Breast epithelium (tissue), 4 donors: ENCODE data around the gene BIRC6. TPM values are rescaled to one million over a fixed set of nuclear protein-coding genes. Genes with fewer than 3 reads are reported as not detected.
A peak's percentile ranks its signal among the peaks of the same experiment; 100 is the strongest.
"Not testable (repeated sequence)": the region's sequence is repeated elsewhere in the genome, so short reads cannot be mapped to it uniquely, and the experiment has no call there.

Source experiments
- DNase-seq, 2 donors: peaks; one replicate each; pipeline ENCODE4 v3.0.0-alpha.2; 2019; ENCODE audit warnings: low spot score in 2 of 2
- H3K27ac ChIP-seq, 2 donors: fragments of 200-600 bp; sonication (generic) in 1 of 2; one replicate each; pipeline ENCODE4 v1.5.1; 2016 to 2019; ENCODE audit warnings: mild to moderate bottlenecking in 1 of 2
- H3K27me3 ChIP-seq, 2 donors: fragments of 200-600 bp; sonication (generic) in 1 of 2; one replicate each; pipeline versions ENCODE4 v1.5.1 to v1.6.0; 2017 to 2019; ENCODE audit warnings: control low read depth in 1 of 2, mild to moderate bottlenecking in 1 of 2
- H3K36me3 ChIP-seq: fragments of 200-600 bp; one replicate; pipeline ENCODE4 v1.5.1; 2019
- H3K4me1 ChIP-seq, 2 donors: fragments of 200-600 bp; sonication (generic); one replicate each; pipeline ENCODE4 v1.5.1; 2016 to 2019; ENCODE audit warnings: control low read depth in 1 of 2
- H3K4me3 ChIP-seq, 3 donors: fragments of 200-600 bp; sonication (generic); 1 replicate in 2 of 3; 2 replicates in 1 of 3; pipeline ENCODE4 v1.5.1; 2016 to 2019; ENCODE audit warnings: mild to moderate bottlenecking in 3 of 3, moderate library complexity in 2 of 3
- H3K9me3 ChIP-seq, 2 donors: fragments of 200-600 bp; sonication (generic) in 1 of 2; one replicate each; pipeline ENCODE4 v1.5.1; 2016 to 2019; ENCODE audit warnings: control low read depth in 1 of 2
- CTCF ChIP-seq, 3 donors: fragments of 450-650 bp; IDR thresholded peaks; one replicate each; pipeline ENCODE4 v1.5.1; 2016 to 2017; ENCODE audit warnings: antibody characterized with exemption in 3 of 3, mild to moderate bottlenecking in 3 of 3, moderate library complexity in 3 of 3
- POLR2A ChIP-seq: fragments of 450-650 bp; IDR thresholded peaks from one replicate; pipeline ENCODE4 v1.6.1; 2016; ENCODE audit warnings: antibody characterized with exemption, mild to moderate bottlenecking, moderate library complexity
- POLR2AphosphoS5 ChIP-seq, 3 donors: sonication (generic); formaldehyde crosslinking; IDR thresholded peaks; one replicate each; pipeline ENCODE4 v1.6.1; 2017; ENCODE audit warnings: antibody characterized with exemption in 3 of 3
- intact Hi-C: fragments of 100-400 bp; cut with DNase I; formaldehyde crosslinking; loops from one replicate; pipeline ENCODE4 v1.15.1; 2023; ENCODE audit warnings: low total_unique reads
- total RNA-seq, 3 donors: library from RNA; depleted of rRNA; stranded (reverse); fragments of >200 nt; gene quantifications; one replicate each; pipeline ENCODE4 v1.1.0, GENCODE V29; 2016

BIRC6 gene
- total RNA-seq, 3 donors from 2014 or later = 132 to 245 (median 152) TPM

- H3K4me3 ChIP-seq = no peak overlapping the region
- no peaks in the 10 kb centered on the region for H3K36me3 ChIP-seq
- intact Hi-C loops = no loop called here
- no peak for DNase-seq
- no peak overlapping the region for H3K27ac ChIP-seq
- H3K9me3 ChIP-seq = no peaks in the 10 kb centered on the region
- H3K4me1 ChIP-seq = no peaks in the 10 kb centered on the region
- H3K27me3 ChIP-seq = no peaks in the 10 kb centered on the region
- TF ChIP-seq CTCF (IDR thresholded peaks at IDR 0.05) (no peak), POLR2AphosphoS5 (IDR thresholded peaks at IDR 0.05) (no peak), POLR2A (no peak)
These were observed 175.5 kb downstream of the BIRC6 start for GRCh38 chr2:32532341-32532740.

- H3K36me3 ChIP-seq = no peaks in the 10 kb centered on the region
- intact Hi-C loops = no loop called here
- no peak overlapping the region for H3K27ac ChIP-seq
- H3K4me3 ChIP-seq = no peak overlapping the region
- TF ChIP-seq CTCF (IDR thresholded peaks at IDR 0.05) = no peak
- TF ChIP-seq POLR2A = no peak
- TF ChIP-seq POLR2AphosphoS5 (IDR thresholded peaks at IDR 0.05) = no peak
- H3K27me3 ChIP-seq = no peaks in the 10 kb centered on the region
- no peak for DNase-seq
- H3K4me1 ChIP-seq = no peaks in the 10 kb centered on the region
- no peaks in the 10 kb centered on the region for H3K9me3 ChIP-seq
These were observed 176.1 kb downstream of the BIRC6 start for GRCh38 chr2:32532961-32533360.

DNA sequence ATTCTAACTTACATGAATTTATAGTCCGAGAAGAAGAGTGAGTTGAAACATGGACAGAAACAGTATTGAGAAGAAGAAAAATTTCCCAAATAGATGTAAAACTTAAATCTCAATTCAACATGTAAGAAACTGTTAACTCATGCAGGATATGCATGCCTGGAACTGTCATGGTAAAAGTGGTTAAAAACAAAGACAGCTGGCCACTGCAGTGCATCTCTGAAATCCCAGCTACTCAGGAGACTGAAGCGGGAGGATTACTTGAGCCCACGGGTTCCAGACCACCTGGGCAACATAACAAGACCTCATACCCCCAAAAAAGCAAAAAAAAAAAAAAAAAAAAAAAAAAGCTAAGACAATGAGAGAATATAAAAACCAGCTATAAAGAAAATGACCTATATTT lies 178.0 kb downstream of the BIRC6 start:
- no peaks in the 10 kb centered on the region for H3K4me1 ChIP-seq
- no peaks in the 10 kb centered on the region for H3K9me3 ChIP-seq
- H3K27ac ChIP-seq = no peak overlapping the region
- H3K4me3 ChIP-seq = no peak overlapping the region
- TF ChIP-seq CTCF (IDR thresholded peaks at IDR 0.05) (no peak), POLR2AphosphoS5 (IDR thresholded peaks at IDR 0.05) (no peak), POLR2A (no peak)
- H3K36me3 ChIP-seq = no peaks in the 10 kb centered on the region
- no peaks in the 10 kb centered on the region for H3K27me3 ChIP-seq
- DNase-seq = no peak
- intact Hi-C loops = no loop called here

DNA sequence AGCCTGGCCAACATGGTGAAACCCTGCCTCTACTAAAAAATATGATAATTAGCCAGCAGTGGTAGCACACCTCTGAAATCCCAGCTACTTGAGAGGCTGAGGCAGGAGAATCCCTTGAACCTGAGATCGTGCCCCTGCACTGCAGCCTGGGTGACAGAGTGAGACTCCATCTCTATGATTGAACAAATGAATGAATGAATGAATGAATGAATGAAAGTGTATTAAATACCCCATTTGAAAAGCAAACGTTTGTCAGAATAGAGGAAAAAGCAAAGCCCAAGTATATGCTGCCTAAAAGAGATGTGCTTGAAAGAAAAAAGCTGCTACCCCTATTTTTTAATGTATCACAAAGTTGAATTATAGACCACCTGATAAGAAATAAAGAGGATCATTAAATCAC lies 181.9 kb downstream of the BIRC6 start:
- TF ChIP-seq POLR2AphosphoS5 (IDR thresholded peaks at IDR 0.05) (no peak), CTCF (IDR thresholded peaks at IDR 0.05) (no peak), POLR2A (no peak)
- Histone ChIP-seq H3K4me3 (no peak overlapping the region), H3K36me3 (no peaks in the 10 kb centered on the region), H3K9me3 (no peaks in the 10 kb centered on the region), H3K4me1 (no peaks in the 10 kb centered on the region), H3K27ac (no peak overlapping the region), H3K27me3 (no peaks in the 10 kb centered on the region)
- no peak for DNase-seq
- intact Hi-C loops = no loop called here

- H3K9me3 ChIP-seq, intact Hi-C loops, H3K36me3 ChIP-seq, H3K27ac ChIP-seq, DNase-seq, H3K4me3 ChIP-seq, H3K27me3 ChIP-seq, H3K4me1 ChIP-seq: not testable (repeated sequence)
These were observed 195.7 kb downstream of the BIRC6 start for GRCh38 chr2:32552483-32552882.

- no peak for DNase-seq
- Histone ChIP-seq H3K27me3 (no peaks in the 10 kb centered on the region), H3K4me1 (no peaks in the 10 kb centered on the region), H3K9me3 (no peaks in the 10 kb centered on the region), H3K36me3 (no peaks in the 10 kb centered on the region), H3K4me3 (no peak overlapping the region), H3K27ac (no peak overlapping the region)
- intact Hi-C loops = no loop called here
- TF ChIP-seq POLR2A (no peak), CTCF (IDR thresholded peaks at IDR 0.05) (peak; percentile 27 to 68 (median 55))
These were observed 197.1 kb downstream of the BIRC6 start for GRCh38 chr2:32553829-32554432.
